T-helper 22 cell (primary cell): Measurements from ENCODE around the gene EPHB1.

Source experiments
- DNase-seq: peaks from one replicate; pipeline ENCODE4 v3.0.0-alpha.2; 2020; ENCODE audit warnings: low read depth

The EPHB1 gene

GRCh38 chr3:134850761-134851160, 55.7 kb downstream of the EPHB1 start:
- DNase-seq, result no peak

- DNase-seq, result no peak
Observed at GRCh38 chr3:134852132-134852531, 57.1 kb downstream of the EPHB1 start.

- no peak for DNase-seq
Observed at GRCh38 chr3:134852893-134853351, 57.9 kb downstream of the EPHB1 start.

- DNase-seq, result no peak
Observed at GRCh38 chr3:134854254-134854653, 59.2 kb downstream of the EPHB1 start.

- no peak for DNase-seq
Observed at GRCh38 chr3:134857356-134857755, 62.3 kb downstream of the EPHB1 start.

GRCh38 chr3:134857776-134858362, 62.8 kb downstream of the EPHB1 start:
- DNase-seq, result no peak

GRCh38 chr3:134858441-134859035, 63.5 kb downstream of the EPHB1 start:
- DNase-seq, result no peak

GRCh38 chr3:134859341-134859740, 64.3 kb downstream of the EPHB1 start:
- no peak for DNase-seq

- DNase-seq, result no peak
Observed at GRCh38 chr3:134860141-134860540, 65.1 kb downstream of the EPHB1 start.

- no peak for DNase-seq
Observed at GRCh38 chr3:134863915-134864314, 68.9 kb downstream of the EPHB1 start.

GRCh38 chr3:134864636-134865035, 69.6 kb downstream of the EPHB1 start:
- no peak for DNase-seq

- no peak for DNase-seq
Observed at GRCh38 chr3:134867277-134867676, 72.2 kb downstream of the EPHB1 start.

- no peak for DNase-seq
Observed at GRCh38 chr3:134869153-134869726, 74.2 kb downstream of the EPHB1 start.

- no peak for DNase-seq
Observed at GRCh38 chr3:134871818-134872217, 76.8 kb downstream of the EPHB1 start.

- DNase-seq, result no peak
Observed at GRCh38 chr3:134872440-134873388, 77.7 kb downstream of the EPHB1 start.

GRCh38 chr3:134873789-134874188, 78.7 kb downstream of the EPHB1 start:
- no peak for DNase-seq

- no peak for DNase-seq
Observed at GRCh38 chr3:134874737-134875413, 79.8 kb downstream of the EPHB1 start.

GRCh38 chr3:134876836-134877235, 81.8 kb downstream of the EPHB1 start:
- DNase-seq, result no peak

- DNase-seq, result no peak
Observed at GRCh38 chr3:134877788-134878187, 82.7 kb downstream of the EPHB1 start.

GRCh38 chr3:134879990-134880389, 84.9 kb downstream of the EPHB1 start:
- DNase-seq, result no peak

- DNase-seq, result no peak
Observed at GRCh38 chr3:134880431-134880830, 85.4 kb downstream of the EPHB1 start.

- no peak for DNase-seq
Observed at GRCh38 chr3:134881305-134881704, 86.2 kb downstream of the EPHB1 start.
